NCI-H2171 treated with DMSO at 0.1 percent for 48 hours (cell line): ENCODE measurements around the gene KHSRP.

Source experiments
- DNase-seq: peaks from one replicate; lab custom pipeline; 2025; lab: John Stamatoyannopoulos, UW

The KHSRP gene

GRCh38 chr19:6424195-6424938 lies at the start of gene KHSRP:
Gene KHSRP, minus strand, starts transcription at chr19:6424811. Its CDS starts 110 bp downstream, at chr19:6424701.
- DNase-seq: no peak

- no peak for DNase-seq
These were observed 49.0 kb upstream of the KHSRP start for GRCh38 chr19:6473647-6474046.

- DNase-seq: no peak
These were observed 48.1 kb upstream of the KHSRP start for GRCh38 chr19:6472713-6473112.

- no peak for DNase-seq
These were observed 46.5 kb upstream of the KHSRP start for GRCh38 chr19:6471076-6471475.

- DNase-seq: no peak
These were observed 45.6 kb upstream of the KHSRP start for GRCh38 chr19:6470173-6470572.

- no peak for DNase-seq
These were observed 42.8 kb upstream of the KHSRP start for GRCh38 chr19:6467384-6467783.

GRCh38 chr19:6466526-6467248 lies 42.1 kb upstream of the KHSRP start:
- DNase-seq: no peak

GRCh38 chr19:6465663-6466062 lies 41.1 kb upstream of the KHSRP start:
- no peak for DNase-seq

- DNase-seq: no peak
These were observed 40.4 kb upstream of the KHSRP start for GRCh38 chr19:6465006-6465405.

GRCh38 chr19:6464070-6464873 lies 39.7 kb upstream of the KHSRP start, which contains the start of gene CRB3:
Gene CRB3, plus strand, starts transcription at chr19:6464271. Its CDS starts 431 bp downstream, at chr19:6464702.
- peak; percentile 77 for DNase-seq

- peak; percentile 97 for DNase-seq
These were observed 35.7 kb upstream of the KHSRP start for GRCh38 chr19:6460099-6460884.

GRCh38 chr19:6459262-6460098 lies 34.9 kb upstream of the KHSRP start, which contains the start of gene SLC25A23:
Gene SLC25A23, minus strand, starts transcription at chr19:6459792. Its CDS starts 164 bp downstream, at chr19:6459628.
- peak; percentile 76 for DNase-seq

GRCh38 chr19:6458695-6459261 lies 34.2 kb upstream of the KHSRP start:
- no peak for DNase-seq

- no peak for DNase-seq
These were observed 33.5 kb upstream of the KHSRP start for GRCh38 chr19:6457958-6458694.

- DNase-seq: no peak
These were observed 31.3 kb upstream of the KHSRP start for GRCh38 chr19:6455924-6456323.

GRCh38 chr19:6453951-6454565 lies 29.4 kb upstream of the KHSRP start:
- no peak for DNase-seq

- DNase-seq: no peak
These were observed 28.3 kb upstream of the KHSRP start for GRCh38 chr19:6452899-6453298.

- no peak for DNase-seq
These were observed 27.6 kb upstream of the KHSRP start for GRCh38 chr19:6452223-6452614.

GRCh38 chr19:6451583-6452222 lies 27.1 kb upstream of the KHSRP start:
- no peak for DNase-seq
